SK-N-SH treated with all-trans-retinoic acid at 6 μM for 48 hours (cell line): ENCODE data around the gene STYK1.

ENCODE experiments used
- ATAC-seq: fragments of 200-7000 bp; cut with Tn5 transposase; 3 replicates; pipeline ENCODE4 v1.9.1; 2020; ENCODE audit warnings: mild to moderate bottlenecking, moderate library complexity
- ARNTL ChIP-seq: fragments of 450-650 bp; formaldehyde crosslinking; IDR thresholded peaks from 2 replicates; pipeline ENCODE4 v1.5.0; 2020; ENCODE audit warnings: low read depth, mild to moderate bottlenecking, moderate library complexity, borderline replicate concordance
- BACH2 ChIP-seq: fragments of 250-450 bp; sonication (Bioruptor Pico); IDR thresholded peaks from 2 replicates; pipeline ENCODE4 v1.9.0; 2021; ENCODE audit warnings: mild to moderate bottlenecking, borderline replicate concordance
- CSDC2 ChIP-seq: fragments of 250-450 bp; sonication (Bioruptor Pico); IDR thresholded peaks from 2 replicates; pipeline ENCODE4 v1.5.0; 2020; ENCODE audit warnings: mild to moderate bottlenecking, moderate library complexity
- ESRRG ChIP-seq: fragments of 250-450 bp; sonication (Bioruptor Pico); IDR thresholded peaks from 2 replicates; pipeline ENCODE4 v1.6.1; 2021; ENCODE audit warnings: mild to moderate bottlenecking
- GLIS3 ChIP-seq: fragments of 250-450 bp; sonication (Bioruptor Pico); IDR thresholded peaks from 2 replicates; pipeline ENCODE4 v1.5.0; 2020; ENCODE audit warnings: mild to moderate bottlenecking, moderate library complexity
- ISL1 ChIP-seq: fragments of 250-450 bp; sonication (Bioruptor Pico); IDR thresholded peaks from 2 replicates; pipeline ENCODE4 v2.1.2; 2022; ENCODE audit warnings: mild to moderate bottlenecking, moderate library complexity
- OSR1 ChIP-seq: fragments of 250-450 bp; sonication (Bioruptor Pico); IDR thresholded peaks from 2 replicates; pipeline ENCODE4 v1.8.0; 2022; ENCODE audit warnings: moderate library complexity, mild to moderate bottlenecking, inconsistent platforms
- PPARA ChIP-seq: fragments of 250-450 bp; sonication (Bioruptor Pico); IDR thresholded peaks from 2 replicates; pipeline ENCODE4 v1.5.0; 2020; ENCODE audit warnings: mild to moderate bottlenecking, borderline replicate concordance
- RARB ChIP-seq: fragments of 250-450 bp; sonication (Bioruptor Pico); IDR thresholded peaks from 2 replicates; pipeline ENCODE4 v1.8.0; 2021; ENCODE audit warnings: mild to moderate bottlenecking, moderate library complexity
- SNAI2 ChIP-seq: fragments of 250-450 bp; sonication (Bioruptor Pico); IDR thresholded peaks from 2 replicates; pipeline ENCODE4 v1.5.0; 2020; ENCODE audit warnings: mild to moderate bottlenecking, moderate library complexity
- TCF4 ChIP-seq: fragments of 250-450 bp; sonication (Bioruptor Pico); IDR thresholded peaks from 2 replicates; pipeline ENCODE4 v1.8.0; 2021; ENCODE audit warnings: mild to moderate bottlenecking, moderate library complexity, borderline replicate concordance
- TOX ChIP-seq: fragments of 250-450 bp; sonication (Bioruptor Pico); IDR thresholded peaks from 2 replicates; pipeline ENCODE4 v1.8.0; 2021; ENCODE audit warnings: mild to moderate bottlenecking, moderate library complexity, borderline replicate concordance
- ZC3H10 ChIP-seq: fragments of 250-450 bp; sonication (Bioruptor Pico); IDR thresholded peaks from 2 replicates; pipeline ENCODE4 v1.5.1; 2021; ENCODE audit warnings: mild to moderate bottlenecking, moderate library complexity
- ZFP3 ChIP-seq: fragments of 250-450 bp; sonication (Bioruptor Pico); IDR thresholded peaks from 2 replicates; pipeline ENCODE4 v1.5.0; 2020; ENCODE audit warnings: mild to moderate bottlenecking, moderate library complexity
- ZFP30 ChIP-seq: fragments of 450-650 bp; formaldehyde crosslinking; IDR thresholded peaks from 2 replicates; pipeline ENCODE4 v1.5.0; 2022; ENCODE audit warnings: mild to moderate bottlenecking, moderate library complexity
- ZNF565 ChIP-seq: fragments of 450-650 bp; formaldehyde crosslinking; conservative IDR thresholded peaks from 2 replicates; pipeline ENCODE4 v1.5.0; 2020; ENCODE audit warnings: low read depth, mild to moderate bottlenecking, moderate library complexity
- ZNF8 ChIP-seq: fragments of 450-650 bp; formaldehyde crosslinking; IDR thresholded peaks from 2 replicates; pipeline ENCODE4 v1.5.0; 2020; ENCODE audit warnings: mild to moderate bottlenecking, moderate library complexity
- TF ChIP-seq, protein P1 (sequence below): fragments of 250-450 bp; sonication (Bioruptor Pico); IDR thresholded peaks from 2 replicates; pipeline ENCODE4 v1.8.0; 2020; ENCODE audit warnings: mild to moderate bottlenecking, moderate library complexity, borderline replicate concordance
- TF ChIP-seq, protein P2 (sequence below): fragments of 250-450 bp; sonication (Bioruptor Pico); IDR thresholded peaks from 2 replicates; pipeline ENCODE4 v1.5.1; 2020; ENCODE audit warnings: low read depth, mild to moderate bottlenecking, moderate library complexity
- TF ChIP-seq, protein P3 (sequence below): fragments of 250-450 bp; sonication (Bioruptor Pico); IDR thresholded peaks from 2 replicates; pipeline ENCODE4 v1.5.0; 2020; ENCODE audit warnings: mild to moderate bottlenecking, moderate library complexity
- TF ChIP-seq, protein P4 (sequence below): fragments of 250-450 bp; sonication (Bioruptor Pico); IDR thresholded peaks from 2 replicates; pipeline ENCODE4 v1.5.1; 2021; ENCODE audit warnings: mild to moderate bottlenecking, moderate library complexity

Gene STYK1

DNA sequence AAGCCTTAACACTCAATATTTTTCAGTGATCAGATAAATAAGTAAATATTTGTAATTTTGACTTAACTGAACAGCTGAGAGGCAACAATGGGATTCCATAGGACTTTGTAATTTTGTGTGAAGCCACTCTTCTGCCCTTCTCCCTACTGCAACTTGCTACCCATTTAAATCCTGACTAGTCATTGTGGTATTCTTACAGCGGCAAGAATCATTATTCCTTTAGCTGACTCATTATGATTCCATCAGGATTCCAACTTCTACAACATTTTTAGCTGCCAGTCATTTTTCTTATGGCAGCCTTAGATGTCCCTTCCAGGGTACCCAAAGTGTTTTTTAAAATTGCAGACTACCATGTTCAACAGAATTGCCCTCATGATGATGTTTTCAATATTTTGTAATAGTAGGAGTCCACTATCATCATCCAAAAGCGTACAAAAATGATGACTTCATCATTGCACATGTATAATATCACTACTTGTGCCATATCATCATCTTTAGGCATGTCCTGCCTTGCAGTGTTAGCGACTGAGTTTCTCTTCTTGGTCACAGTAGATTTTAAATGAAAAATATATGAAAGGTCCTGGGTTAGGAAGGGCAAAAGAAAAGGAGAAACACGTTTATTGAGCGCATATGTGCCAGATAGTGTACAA is 55.4 kb downstream of the STYK1 start (continued):
- no peak for TF ChIP-seq ESRRG

DNA sequence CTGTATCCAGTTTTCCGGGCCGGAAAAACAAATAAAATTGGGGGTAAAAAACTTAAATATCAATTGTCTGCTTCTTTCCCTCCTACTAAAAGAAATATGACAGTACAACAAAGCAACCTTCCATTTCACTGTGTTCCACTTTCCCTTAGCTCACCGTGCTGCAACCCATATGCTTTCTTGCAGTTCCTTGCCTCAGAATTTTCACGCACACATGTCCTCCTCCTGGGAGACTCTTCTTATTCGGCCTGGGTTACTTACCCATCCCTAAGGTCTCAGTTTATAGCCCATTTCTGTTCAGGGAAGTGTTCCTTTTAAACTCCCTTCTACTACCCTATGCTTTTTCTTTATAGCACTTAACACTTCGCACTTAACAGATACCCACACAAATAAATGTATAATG is 56.0 kb downstream of the STYK1 start:
- ATAC-seq, result no peak
- no peak for TF ChIP-seq ESRRG
- TF ChIP-seq TCF4 (CRISPR knock-in tag), result no peak
- no peak for TF ChIP-seq ARNTL (CRISPR knock-in tag)
- TF ChIP-seq ZNF8 (CRISPR knock-in tag), result no peak
- TF ChIP-seq OSR1 (CRISPR knock-in tag), result no peak
- TF ChIP-seq, protein P1, sequence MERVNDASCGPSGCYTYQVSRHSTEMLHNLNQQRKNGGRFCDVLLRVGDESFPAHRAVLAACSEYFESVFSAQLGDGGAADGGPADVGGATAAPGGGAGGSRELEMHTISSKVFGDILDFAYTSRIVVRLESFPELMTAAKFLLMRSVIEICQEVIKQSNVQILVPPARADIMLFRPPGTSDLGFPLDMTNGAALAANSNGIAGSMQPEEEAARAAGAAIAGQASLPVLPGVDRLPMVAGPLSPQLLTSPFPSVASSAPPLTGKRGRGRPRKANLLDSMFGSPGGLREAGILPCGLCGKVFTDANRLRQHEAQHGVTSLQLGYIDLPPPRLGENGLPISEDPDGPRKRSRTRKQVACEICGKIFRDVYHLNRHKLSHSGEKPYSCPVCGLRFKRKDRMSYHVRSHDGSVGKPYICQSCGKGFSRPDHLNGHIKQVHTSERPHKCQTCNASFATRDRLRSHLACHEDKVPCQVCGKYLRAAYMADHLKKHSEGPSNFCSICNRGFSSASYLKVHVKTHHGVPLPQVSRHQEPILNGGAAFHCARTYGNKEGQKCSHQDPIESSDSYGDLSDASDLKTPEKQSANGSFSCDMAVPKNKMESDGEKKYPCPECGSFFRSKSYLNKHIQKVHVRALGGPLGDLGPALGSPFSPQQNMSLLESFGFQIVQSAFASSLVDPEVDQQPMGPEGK (CRISPR knock-in tag), result no peak
- TF ChIP-seq ISL1 (CRISPR knock-in tag), result no peak
- TF ChIP-seq, protein P2, sequence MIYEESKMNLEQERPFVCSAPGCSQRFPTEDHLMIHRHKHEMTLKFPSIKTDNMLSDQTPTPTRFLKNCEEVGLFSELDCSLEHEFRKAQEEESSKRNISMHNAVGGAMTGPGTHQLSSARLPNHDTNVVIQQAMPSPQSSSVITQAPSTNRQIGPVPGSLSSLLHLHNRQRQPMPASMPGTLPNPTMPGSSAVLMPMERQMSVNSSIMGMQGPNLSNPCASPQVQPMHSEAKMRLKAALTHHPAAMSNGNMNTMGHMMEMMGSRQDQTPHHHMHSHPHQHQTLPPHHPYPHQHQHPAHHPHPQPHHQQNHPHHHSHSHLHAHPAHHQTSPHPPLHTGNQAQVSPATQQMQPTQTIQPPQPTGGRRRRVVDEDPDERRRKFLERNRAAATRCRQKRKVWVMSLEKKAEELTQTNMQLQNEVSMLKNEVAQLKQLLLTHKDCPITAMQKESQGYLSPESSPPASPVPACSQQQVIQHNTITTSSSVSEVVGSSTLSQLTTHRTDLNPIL, result no peak
- no peak for TF ChIP-seq GLIS3 (CRISPR knock-in tag)
- TF ChIP-seq, protein P3, sequence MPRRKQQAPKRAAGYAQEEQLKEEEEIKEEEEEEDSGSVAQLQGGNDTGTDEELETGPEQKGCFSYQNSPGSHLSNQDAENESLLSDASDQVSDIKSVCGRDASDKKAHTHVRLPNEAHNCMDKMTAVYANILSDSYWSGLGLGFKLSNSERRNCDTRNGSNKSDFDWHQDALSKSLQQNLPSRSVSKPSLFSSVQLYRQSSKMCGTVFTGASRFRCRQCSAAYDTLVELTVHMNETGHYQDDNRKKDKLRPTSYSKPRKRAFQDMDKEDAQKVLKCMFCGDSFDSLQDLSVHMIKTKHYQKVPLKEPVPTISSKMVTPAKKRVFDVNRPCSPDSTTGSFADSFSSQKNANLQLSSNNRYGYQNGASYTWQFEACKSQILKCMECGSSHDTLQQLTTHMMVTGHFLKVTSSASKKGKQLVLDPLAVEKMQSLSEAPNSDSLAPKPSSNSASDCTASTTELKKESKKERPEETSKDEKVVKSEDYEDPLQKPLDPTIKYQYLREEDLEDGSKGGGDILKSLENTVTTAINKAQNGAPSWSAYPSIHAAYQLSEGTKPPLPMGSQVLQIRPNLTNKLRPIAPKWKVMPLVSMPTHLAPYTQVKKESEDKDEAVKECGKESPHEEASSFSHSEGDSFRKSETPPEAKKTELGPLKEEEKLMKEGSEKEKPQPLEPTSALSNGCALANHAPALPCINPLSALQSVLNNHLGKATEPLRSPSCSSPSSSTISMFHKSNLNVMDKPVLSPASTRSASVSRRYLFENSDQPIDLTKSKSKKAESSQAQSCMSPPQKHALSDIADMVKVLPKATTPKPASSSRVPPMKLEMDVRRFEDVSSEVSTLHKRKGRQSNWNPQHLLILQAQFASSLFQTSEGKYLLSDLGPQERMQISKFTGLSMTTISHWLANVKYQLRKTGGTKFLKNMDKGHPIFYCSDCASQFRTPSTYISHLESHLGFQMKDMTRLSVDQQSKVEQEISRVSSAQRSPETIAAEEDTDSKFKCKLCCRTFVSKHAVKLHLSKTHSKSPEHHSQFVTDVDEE (CRISPR knock-in tag), result no peak
- TF ChIP-seq BACH2 (CRISPR knock-in tag), result no peak
- no peak for TF ChIP-seq CSDC2 (CRISPR knock-in tag)
- no peak for TF ChIP-seq RARB
- TF ChIP-seq PPARA, result no peak
- no peak for TF ChIP-seq ZFP30 (CRISPR knock-in tag)
- TF ChIP-seq ZC3H10 (CRISPR knock-in tag), result no peak

DNA sequence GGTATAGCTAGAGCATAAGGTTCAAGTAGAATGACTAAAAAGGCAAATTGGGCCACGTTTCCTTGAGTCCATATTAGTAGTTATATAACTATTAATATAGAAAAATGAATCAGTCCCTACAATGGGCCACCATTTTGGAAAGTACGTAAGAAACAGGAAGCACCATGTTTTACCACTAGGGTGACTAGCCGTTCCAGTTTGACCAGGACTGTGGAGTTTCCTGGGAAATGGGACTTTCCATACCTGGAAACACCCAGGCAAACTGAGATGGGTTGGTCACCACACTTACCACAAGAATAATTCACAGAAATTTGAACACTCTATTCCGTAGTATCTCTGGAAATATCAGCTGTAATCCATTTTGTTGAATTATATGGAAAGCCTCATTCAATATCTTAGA is 58.3 kb downstream of the STYK1 start:
- no peak for ATAC-seq
- TF ChIP-seq, protein P2, result no peak
- TF ChIP-seq PPARA (no peak), SNAI2 (CRISPR knock-in tag) (no peak), TCF4 (CRISPR knock-in tag) (no peak), ZFP3 (CRISPR knock-in tag) (no peak), TOX (CRISPR knock-in tag) (no peak), RARB (no peak), ZNF8 (CRISPR knock-in tag) (no peak), CSDC2 (CRISPR knock-in tag) (no peak), GLIS3 (CRISPR knock-in tag) (no peak), ARNTL (CRISPR knock-in tag) (no peak), ZNF565 (CRISPR knock-in tag) (no peak), ESRRG (no peak), OSR1 (CRISPR knock-in tag) (no peak), ISL1 (CRISPR knock-in tag) (no peak), ZC3H10 (CRISPR knock-in tag) (no peak), ZFP30 (CRISPR knock-in tag) (no peak)
- TF ChIP-seq, protein P3 (CRISPR knock-in tag), result no peak
- TF ChIP-seq, protein P4, sequence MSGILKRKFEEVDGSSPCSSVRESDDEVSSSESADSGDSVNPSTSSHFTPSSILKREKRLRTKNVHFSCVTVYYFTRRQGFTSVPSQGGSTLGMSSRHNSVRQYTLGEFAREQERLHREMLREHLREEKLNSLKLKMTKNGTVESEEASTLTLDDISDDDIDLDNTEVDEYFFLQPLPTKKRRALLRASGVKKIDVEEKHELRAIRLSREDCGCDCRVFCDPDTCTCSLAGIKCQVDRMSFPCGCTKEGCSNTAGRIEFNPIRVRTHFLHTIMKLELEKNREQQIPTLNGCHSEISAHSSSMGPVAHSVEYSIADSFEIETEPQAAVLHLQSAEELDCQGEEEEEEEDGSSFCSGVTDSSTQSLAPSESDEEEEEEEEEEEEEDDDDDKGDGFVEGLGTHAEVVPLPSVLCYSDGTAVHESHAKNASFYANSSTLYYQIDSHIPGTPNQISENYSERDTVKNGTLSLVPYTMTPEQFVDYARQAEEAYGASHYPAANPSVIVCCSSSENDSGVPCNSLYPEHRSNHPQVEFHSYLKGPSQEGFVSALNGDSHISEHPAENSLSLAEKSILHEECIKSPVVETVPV (CRISPR knock-in tag), result no peak
- TF ChIP-seq, protein P1 (CRISPR knock-in tag), result no peak
